Stimulated activated CD4-positive, alpha-beta T cell treated with anti-CD3 and anti-CD28 coated beads, Interleukin-2, amount 100 ng/mL, for 24 hours (primary cell): ENCODE measurements around the gene ROCK1.
"Not testable (repeated sequence)": the region's sequence is repeated elsewhere in the genome, so short reads cannot be mapped to it uniquely, and the experiment has no call there.

Experiments used
- DNase-seq, 2 donors: peaks; one replicate each; pipeline ENCODE4 v3.0.0-alpha.2; 2020

ROCK1 gene

GRCh38 chr18:21111346-21112139 lies at the start of gene ROCK1:
Gene ROCK1, minus strand, starts transcription at chr18:21111813. Its CDS starts 903 bp downstream, at chr18:21110910.
- DNase-seq = peak; percentile 99

- no peak for DNase-seq
These were observed 43.8 kb upstream of the ROCK1 start for GRCh38 chr18:21155443-21155842.

GRCh38 chr18:21146016-21146415 lies 34.4 kb upstream of the ROCK1 start:
- no peak for DNase-seq

- no peak for DNase-seq
These were observed 33.8 kb upstream of the ROCK1 start for GRCh38 chr18:21145371-21145770.

DNA sequence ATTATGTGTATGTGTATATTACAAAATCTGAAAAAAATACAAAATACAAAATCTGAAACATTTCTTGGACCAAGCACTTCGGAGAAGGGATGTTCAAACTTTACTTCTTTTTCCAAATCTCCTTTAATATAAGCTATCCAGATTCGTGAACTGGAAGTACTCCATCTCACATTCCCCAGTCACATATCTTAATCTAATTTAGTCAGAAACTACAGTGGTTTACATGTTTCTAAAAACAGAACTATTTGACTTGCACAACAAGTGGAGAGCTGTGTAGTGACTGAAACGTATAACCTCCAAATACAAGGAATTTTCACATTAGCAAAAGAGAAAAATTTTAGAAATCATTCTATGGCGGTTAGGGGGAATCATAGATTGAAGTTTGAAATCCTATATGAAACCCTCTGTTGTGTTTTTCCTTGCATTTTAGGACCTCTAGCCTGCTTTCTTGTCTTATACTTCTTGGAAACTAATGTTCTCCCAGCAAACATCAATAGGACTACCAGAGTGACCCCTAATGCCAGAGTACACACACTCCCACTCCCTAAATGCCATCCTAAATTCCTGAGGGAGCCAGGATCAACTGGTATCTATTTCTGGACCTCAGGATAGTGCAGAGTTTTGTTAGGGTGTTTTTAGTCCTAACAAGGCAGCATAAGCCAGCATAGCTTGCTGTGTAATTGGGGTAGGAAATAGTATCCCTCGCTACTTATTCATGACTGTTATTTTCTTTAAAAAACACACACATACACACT lies 30.2 kb upstream of the ROCK1 start:
- no peak for DNase-seq

GRCh38 chr18:21137719-21138488 lies 26.3 kb upstream of the ROCK1 start:
- DNase-seq = not testable (repeated sequence)

GRCh38 chr18:21134895-21135294 lies 23.3 kb upstream of the ROCK1 start:
- no peak for DNase-seq

GRCh38 chr18:21132398-21132918 lies 20.8 kb upstream of the ROCK1 start:
- no peak for DNase-seq

- no peak for DNase-seq
These were observed 20.1 kb upstream of the ROCK1 start for GRCh38 chr18:21131698-21132227.

GRCh38 chr18:21129566-21130216 lies 18.1 kb upstream of the ROCK1 start:
- no peak for DNase-seq

DNA sequence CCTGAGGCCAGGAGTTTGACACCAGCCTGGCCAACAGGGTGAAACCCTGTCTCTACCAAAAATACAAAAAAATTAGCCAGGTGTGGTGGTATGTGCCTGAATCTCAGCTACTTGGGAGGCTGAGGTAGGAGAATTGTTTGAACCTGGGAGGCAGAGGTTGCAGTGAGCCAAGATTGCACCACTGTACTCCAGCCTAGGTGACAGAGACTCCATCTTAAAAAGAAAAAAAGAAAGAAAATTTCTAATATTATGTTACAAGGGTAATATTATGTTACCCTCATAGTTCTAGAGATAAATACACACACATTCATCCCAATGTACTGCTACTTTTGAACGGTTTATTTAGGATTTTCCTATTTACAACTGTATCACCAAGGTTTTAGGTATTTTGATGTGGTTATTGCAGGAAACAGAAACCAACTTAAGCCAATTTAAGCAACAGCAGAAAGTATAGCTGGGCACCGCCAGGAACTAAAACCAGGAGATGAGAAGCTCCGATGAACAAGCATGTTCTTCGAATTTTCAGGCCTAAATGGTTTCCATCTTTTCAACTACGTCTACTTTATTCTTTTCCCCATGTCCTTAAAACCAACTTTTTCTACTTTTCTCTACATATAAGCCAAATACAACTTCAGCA lies 11.8 kb upstream of the ROCK1 start:
- DNase-seq = no peak

DNA sequence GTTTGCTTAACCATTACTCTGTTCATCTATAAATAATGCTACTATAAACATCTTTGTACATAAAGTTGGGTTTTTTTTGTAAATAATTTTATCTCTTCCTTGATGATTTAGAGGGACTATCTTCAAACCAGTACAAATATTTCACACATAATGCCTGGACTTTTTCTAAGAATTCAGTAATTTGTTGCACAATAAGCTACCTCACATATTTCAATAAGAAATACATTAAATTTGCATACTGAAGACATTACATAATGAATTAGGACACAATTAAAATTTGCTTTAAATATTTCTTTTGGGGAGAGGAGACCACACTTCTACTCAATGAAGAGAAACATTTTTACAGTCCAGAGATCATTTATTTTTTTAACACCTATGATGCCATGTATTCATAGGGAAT lies 7.2 kb upstream of the ROCK1 start:
- no peak for DNase-seq

DNA sequence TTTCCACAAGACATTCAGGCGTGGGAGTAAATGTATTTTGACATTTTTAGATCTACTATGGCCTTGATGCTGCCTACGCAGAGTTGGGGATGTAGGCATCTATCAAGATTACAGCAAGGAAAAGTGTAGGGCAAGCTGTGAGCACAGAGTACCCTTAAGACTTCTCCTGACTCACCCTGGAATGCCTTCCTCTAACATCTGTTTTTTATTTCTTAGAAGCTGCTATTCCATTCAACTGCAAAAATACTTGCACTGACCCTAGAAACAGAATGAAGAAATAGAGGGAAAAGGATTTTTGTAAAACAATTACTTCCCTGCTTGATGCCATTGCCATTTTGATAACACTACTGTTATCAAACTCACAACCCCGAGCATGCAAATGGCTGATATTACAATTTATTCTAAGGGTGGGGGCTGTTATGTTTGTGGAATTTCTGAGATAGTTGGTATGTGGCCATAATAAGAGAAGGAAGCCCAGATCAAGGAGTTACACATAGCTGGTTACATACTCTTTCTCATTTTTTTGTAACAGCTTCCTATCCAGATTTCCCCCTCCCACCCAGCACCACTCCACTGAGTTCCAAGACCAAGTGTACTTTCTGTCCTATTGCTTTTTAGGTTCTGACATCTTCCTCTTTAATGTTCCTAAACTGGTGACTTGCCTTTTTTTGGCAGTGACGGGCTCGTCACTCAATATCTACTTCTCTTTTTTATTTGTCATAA lies 6.0 kb upstream of the ROCK1 start:
- DNase-seq = no peak

- DNase-seq = no peak
These were observed 4.2 kb upstream of the ROCK1 start for GRCh38 chr18:21115519-21116411.

DNA sequence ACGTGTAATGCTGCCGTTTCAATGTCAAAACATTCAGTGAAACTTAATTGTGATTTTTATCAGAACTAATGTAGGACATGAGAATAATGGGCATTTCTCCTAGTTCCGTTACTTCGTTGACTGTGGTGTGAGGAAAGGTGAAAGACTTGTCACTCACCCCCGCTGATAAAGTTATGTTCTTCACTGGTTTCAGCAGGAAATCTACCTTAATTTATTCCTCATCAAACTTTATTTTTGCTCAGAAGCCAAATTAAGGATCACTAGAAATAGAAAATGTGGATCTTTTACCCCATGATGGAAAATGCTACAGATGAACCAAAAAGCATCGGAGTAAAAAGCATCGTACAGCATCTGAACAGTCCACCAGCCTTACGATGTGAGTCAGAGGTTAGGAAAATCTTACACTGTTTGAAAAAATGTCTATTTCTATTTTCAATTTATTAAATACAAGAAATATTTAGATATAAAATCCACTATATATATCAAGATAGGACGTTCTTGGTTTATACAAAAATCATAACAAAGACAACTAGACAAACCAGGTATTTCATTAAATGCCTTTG lies 1.0 kb upstream of the ROCK1 start:
- no peak for DNase-seq

- DNase-seq = peak; percentile 55 to 59
These were observed 494 bp upstream of the ROCK1 start for GRCh38 chr18:21112140-21112473.

- peak; percentile 65 for DNase-seq
These were observed 784 bp downstream of the ROCK1 start for GRCh38 chr18:21110713-21111345.

- no peak for DNase-seq
These were observed 1.5 kb downstream of the ROCK1 start for GRCh38 chr18:21109936-21110712.

DNA sequence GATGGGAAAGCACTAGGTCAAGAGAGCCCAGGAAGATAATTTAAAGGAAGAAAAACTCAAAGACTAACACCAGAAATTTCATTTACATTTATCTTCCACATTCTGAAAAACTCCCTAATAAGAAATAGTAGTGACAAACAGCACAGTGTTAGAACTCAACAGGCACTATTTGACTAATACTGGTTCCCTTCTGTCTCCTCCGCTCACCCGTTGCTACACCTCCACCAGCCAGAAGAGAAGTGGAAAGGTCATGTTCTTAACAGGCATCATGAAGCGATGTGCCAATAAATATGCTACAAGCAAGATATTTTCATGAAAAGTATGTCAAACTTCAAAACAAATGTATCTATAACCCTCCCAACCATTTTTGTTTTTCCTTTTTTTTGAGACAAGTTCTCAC lies 5.7 kb downstream of the ROCK1 start:
- no peak for DNase-seq
